SW 1271 (cell line): ENCODE measurements around the gene PHKG2.

Source experiments
- DNase-seq, 2 experiments: peaks; one replicate each; lab custom pipeline; 2025; lab: John Stamatoyannopoulos, UW

Gene PHKG2

DNA sequence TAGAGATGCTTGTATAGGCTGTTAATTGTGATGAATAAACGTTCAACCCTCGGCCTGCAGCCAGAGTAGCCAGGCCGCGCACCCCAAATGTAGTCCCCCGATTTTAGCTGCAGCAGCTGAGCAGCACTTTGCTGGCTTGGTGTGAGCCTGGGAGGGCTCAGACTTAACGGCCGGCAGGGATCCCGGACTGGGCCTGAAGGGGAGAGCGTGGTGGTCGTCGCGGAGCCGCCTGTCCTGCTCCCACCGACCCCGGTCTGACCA lies 26.8 kb downstream of the PHKG2 start:
- DNase-seq, result no peak

DNA sequence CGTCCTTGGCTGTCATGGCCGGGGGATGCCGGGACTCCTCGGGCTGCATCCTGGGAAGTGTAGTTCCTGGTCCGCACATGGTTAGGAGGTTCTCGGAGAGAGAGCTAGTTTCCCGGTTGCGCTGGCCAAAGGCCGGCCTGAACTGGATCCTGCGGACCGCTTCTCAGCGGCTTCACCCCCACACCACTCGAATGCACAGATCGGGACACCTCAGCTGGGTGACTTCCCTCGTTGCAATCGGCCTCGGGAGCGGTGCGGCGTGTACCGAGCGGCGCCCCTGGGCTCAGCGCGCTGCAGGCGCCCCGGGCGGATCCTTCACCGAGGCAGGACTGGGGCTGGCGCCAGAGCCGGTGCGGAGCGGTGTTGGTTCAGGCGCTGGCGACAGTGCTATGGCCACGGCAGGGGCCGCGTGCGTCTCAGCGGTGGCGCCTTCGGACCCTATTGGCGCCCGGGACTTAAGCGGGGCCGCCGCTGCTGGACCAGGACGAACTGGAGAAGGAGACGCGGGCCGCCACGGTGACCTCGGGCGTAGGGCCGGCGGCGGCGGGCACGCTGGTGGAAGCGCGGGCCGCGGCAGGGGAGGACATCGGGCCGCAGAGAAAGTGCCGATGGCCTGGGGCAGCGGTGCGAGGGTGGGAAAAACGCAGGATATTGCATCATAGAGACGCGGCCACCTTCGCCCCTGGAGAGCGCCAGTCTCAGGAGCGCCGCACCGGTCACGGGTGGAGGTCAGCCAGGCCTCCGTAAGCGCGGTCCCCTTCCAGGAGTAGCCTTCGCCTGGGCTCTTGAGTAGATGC lies 27.4 kb downstream of the PHKG2 start:
- peak; percentile 73 to 81 for DNase-seq

DNA sequence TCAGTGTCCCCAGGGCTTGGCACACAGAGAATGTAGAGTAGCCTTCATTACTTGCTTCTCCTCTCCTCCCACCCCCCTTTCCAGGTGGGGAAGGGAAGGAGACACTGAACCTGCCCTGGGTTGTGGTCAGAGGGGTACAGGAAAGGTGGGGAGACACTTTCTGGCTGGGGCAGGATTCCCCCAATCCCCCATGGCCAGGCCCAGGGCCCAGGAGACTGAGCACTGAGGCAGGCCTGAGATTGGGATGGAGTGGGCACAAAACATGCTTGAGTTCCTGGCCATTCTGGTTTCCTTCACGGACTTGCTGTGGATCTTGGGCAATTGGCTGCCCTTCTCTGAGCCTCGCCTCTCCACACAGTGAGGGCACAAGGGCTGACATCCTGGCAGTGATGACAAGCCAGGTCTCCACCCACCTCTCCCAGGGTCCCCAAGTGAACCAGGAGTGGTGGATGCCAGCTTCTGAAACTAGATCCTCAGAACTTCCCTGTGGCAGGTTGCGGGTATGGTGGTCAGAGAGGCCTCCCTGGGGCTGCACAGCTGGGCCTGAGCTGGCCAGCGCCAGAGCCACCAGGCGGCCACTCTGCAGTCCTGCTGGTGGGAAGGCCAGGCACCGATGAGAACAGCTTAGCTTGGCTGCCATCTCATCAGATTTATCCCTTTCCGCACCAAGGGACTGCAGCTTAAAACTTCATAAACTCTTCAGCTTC lies 29.5 kb downstream of the PHKG2 start:
- no peak for DNase-seq

DNA sequence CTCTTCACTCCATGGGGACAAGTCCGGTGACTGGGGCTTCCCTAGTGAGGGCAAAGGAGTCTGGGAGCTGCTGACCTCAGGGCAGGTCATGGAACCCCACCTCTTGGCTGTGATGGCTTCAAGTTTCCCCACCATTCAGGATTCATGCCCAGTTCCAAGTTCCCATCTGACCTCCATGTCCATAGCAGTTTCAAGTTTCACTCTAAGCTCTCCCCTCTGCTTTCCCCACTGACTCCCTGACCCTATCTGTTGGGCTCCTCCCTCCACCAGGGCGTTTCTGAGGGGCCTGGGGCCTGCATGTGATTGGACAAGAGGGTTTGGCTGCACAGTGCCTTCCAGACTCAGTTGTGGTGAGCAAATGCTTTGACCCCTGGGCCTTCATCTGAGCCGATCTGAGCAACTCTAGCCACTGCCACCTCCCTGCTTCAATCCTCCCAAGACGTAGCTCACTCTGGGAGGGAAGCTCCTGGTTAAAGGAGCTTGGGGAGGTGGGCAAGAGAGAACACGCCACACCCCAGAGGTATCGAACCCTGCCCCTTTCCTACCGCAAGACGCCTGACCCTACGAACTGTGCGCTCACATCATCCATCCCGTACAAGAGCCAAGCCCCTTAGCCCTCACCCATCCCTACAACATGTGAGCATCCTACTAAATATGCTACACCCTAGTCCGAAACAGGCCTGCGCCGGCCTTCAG lies 30.5 kb downstream of the PHKG2 start:
- DNase-seq, result no peak

DNA sequence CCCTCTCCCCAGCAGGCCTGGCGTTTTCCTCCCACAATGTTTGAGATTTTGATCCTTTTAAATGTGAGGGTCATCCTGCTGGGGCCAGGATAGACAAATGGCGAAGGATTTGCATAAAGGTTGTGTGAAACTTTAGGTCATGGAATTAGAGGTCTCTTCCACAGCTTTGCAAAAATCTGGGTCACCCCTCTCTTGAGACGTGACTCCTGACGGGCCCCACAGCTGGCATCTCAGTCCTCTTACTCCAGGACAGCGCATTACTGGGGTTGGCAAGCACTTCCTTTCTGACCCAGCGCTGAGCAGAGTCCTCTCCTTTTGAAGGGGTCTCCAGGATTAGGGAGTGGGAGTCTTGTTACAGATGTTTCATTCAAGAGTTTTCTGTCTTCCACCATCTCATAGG lies 31.4 kb downstream of the PHKG2 start:
- no peak for DNase-seq

DNA sequence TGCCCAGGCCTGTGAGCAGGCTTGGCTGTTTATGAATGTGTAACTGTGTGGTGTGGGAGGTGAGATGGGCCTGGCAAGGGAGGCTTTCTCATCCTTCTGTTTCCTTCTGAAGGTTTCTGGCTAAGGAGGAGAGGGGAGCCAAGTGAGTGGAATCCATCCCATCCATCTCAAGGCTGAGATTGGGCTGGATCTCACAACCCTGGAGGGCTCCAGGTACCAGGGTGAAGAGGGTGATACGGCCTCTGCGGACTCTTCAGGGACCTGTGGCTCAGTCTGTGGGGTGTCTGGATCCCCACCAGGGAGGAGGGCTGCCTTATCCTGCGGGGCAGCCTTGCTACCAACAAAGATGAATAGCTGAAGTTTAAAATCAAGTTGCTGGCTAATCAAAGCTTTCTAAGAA lies 31.8 kb downstream of the PHKG2 start:
- DNase-seq, result no peak

DNA sequence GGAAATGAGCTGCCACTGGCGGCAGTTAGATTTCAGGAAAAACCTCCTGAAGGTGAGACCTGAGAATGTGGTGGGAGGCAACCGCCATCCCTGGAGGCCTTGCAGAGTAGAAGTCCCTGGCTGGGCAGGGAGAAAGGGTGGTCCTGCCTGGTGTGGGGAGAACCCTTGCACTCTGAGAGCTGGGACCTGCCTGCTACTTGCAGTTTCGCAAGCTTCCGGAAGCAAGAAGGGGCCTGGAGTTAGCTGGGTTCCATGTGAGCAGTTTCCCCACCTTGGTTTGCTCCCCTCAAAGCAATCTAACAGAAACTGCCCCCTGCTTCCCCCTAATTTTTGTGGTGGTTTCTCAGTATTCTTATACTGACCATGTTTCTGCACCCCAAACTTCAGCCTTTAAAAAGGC lies 32.3 kb downstream of the PHKG2 start:
- no peak for DNase-seq

DNA sequence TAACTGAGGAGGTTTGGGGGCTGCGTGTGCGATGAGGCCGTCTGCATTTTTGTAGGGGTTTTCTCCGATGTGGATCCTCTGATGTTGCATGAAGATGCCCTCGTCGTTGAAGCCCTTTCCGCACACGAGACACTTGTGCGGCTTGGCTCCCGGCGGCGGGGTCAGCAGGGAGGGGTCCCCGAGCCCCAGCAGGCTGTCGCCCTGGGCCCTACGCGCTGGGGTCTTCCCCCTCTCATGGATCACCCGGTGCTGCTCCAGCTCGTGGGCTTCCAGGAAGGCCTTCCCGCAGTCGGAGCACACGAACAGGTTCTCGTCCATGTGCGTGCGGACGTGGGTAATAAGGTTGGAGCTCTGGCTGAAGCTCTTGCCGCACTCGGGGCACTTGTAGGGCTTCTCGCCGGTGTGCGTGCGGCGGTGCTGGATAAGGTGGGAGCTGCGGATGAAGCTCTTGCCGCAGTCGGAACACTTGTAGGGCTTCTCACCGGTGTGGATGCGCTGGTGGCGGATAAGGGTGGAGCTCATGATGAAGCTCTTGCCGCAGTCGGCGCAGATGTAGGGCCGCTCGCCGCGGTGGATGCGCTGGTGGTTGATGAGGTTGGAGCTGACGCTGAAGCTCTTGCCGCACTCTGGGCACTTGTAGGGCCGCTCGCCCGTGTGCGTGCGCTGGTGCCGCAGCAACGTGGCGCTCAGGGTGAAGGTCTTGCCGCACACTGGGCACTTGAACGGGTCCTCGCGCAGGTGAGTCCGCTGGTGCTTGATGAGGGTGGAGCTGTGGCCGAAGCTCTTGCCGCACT lies 34.5 kb downstream of the PHKG2 start:
- DNase-seq, result no peak

DNA sequence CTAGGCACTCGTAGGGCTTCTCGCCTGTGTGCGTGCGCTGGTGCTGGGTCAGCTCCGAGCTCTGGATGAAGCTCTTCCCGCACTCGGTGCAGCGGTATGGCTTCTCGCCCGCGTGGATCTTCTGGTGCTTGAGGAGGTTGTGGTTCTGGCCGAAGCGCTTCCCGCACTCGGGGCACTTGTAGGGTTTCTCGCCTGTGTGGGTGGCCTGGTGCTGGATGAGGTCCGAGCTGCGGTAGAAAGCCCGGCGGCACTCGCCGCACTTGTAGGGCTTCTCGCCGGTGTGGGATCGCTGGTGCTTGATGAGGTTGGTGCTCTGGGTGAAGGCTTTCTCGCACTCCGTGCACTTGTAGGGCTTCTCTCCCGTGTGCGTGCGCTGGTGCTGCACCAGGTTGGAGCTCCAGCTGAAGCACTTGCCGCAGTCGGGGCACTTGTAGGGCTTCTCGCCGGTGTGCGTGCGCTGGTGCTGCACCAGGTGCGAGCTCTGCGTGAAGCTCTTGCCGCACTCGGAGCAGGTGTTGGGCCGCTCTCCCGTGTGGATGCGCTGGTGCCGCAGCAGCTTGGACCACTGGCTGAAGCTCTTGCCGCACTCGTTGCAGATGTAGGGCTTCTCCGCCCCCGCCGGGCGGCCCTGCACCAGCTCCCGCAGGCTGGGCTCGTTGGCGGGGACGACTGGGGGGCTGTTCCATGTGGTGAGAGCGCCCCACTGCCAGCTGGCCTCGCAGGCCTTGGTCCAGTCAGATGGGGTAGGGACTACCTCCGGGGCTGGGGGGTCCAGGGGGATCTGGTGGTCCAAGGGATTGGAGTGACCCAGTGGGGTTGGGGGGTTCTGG lies 35.3 kb downstream of the PHKG2 start:
- DNase-seq, result no peak

DNA sequence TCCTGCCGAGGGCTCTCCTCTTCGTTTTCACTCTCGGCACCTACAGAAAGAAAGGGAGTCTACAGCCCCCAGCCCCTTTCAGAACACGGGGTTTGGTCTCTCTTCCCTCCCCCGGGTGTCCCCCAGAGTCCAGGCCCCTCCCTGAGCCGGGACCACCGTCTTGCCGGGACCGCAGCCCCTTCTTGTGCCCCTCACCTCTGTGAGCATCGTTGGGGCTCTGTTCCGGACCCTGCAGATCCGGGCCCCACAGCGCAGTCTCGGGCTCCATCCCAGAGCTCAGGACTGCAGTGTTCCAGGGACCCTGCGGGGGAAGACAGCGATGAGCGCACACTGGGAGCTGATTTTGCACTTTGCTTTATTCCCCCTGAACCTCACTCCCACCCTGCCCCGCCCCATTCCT lies 36.0 kb downstream of the PHKG2 start:
- DNase-seq, result no peak

DNA sequence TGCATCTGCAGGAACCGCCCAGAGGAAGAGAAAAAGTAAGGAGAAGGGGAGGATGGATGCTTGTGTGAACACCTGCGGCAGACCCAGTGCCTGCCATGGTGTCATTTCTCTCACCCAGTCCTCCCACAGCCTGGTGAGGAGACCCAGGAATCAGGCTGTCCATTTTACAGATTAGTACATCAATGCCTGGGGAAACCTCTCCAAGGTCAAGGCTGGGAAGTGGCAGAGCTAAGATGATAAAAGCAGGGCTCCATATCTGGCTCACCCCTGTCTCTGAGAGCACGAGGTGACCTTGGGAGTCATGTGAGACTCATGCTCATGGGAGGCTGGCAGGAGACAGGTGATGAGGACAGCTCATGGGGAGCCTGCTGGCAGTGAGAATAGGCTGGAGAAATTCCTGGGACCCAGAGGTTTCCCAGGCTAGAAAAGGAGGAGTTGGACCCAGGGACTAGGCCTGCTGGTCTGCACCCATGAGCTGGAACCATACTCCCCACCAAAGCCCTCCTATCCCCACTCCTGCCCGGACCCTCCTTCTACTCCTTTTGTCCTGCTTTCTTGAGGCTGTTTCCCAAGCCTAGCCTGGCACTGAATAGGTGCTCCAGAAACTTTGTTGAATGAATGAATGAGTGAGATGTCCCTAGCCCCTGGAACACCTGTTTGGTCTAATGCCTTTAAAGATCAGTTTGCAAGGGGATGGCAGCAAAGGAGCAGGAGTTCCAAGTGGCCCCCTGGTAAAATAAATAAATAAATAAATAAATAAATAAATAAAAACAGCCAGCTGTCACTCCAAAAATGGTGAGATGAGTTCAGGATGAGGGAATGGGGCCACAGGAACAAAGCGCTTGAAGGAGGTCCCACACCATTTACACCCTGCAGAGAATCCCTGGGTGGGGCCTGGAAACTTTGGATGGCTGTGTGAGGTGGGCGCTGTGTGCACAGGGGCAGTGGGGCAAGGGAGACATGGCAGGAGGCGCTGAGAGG lies 37.2 kb downstream of the PHKG2 start:
- no peak for DNase-seq

DNA sequence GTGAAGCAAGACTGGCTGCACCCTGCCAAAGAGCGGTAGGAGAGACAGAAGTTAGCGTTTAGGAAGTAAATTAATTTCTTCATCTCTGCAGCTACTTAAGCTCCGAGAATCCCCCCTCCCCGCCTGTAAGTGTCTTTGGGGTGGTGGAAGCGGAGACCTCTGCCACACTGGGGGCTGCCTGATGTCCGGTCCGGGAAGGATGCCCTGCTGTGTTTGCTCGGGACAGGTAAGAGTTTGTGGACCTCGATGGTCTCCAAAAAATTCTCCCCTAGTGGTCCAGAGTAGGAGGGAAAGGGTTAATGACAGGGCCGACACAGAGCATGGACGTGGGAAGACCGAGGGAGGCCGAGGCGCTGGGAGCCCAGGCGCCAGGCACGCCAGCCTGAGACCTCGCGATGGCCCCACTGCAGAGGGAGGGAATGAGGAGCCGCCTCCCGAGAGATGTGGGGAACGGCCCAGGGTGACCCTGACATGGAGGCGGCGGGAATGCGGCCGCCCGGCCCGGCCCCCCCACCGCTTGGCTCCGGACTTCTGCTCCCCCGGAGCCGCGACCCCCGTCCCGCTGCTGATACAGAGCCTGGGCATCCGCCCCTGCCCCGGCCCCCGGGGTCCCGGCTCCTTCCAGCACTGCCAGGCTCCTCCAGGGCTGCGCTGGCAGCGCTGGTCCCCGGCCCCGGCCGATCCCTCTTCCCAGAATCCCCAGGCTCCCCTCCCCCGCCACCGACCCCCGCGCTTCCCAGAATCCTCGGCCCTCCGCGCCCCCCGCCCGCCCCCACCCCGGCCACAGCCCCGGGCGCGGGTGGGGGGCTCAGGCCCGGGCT lies 38.1 kb downstream of the PHKG2 start:
- peak in 1 of 2 experiments; percentile 56 for DNase-seq

DNA sequence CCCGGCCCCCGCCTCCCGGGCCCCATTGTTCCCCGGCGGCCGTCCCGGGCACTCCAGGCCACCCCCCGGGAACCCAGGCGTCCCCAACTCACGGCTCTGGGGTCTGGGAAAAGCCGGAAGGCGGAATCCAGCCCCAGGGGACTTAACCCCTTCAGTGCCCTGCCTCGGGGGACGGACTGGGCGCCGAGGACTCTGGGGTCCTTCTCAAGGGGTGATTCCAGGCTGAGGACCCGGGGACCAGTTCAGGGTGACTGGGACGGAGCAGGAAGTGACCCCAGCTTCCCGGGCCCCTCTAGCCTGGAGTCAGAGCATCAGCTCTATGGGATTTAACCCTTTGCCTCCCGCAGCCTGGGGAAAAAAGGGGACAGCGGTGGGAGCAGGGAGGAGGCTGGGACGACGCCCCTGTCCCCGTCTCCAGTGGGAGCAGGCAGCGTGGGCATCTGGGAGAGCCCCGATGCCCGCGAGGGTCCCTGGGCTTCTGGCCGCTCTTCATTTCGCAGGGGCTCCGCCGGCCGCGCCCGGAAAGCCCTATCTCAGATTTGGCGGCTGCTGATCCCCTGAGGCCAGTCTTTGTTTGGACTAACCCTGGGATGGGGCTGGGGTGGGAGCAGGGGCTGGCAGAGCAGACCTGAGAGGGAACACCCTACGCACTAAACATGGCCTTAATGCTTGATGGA lies 38.8 kb downstream of the PHKG2 start, which contains the start of gene ZNF629:
TSS of gene ZNF629 (minus strand) at position 270 of the 677 bp plus-strand sequence. CDS start 2,723 bp downstream, outside the sequence.
- DNase-seq, result peak in 1 of 2 experiments; percentile 54

DNA sequence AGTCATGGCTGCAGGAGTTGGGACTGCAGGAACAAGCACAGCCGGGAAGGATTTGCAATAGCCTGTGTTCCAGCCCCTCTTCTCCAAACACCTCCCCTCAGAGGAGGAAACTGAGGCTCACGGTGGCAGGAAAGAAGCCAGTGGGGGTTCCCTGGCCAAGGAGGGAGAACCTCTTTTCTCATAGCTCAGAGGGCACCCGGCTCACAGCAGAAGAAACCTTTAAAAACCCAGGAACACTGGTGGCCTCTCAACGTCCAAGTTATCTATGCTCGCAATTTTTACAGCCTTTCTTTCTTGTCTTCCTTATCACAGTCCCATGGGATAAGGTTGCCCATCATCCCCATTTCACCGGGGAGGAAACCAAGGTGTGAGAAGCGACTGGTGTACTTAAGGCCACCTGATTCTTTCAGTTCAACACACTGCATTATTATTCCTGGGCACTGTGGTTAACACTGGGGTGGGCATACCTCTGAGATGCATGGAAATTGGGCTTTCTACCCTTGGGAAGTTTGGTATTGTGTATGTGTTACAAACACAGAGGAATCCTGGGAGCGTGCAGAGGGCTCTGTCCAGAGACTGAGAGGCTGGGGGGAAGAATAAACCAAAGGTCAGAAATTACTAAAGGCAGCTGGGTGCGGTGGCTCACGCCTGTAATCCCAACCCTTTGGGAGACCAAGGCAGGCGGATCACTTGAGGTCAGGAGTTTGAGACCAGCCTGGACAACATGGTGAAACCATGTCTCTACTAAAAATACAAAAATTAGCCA lies 39.6 kb downstream of the PHKG2 start:
- DNase-seq, result no peak

DNA sequence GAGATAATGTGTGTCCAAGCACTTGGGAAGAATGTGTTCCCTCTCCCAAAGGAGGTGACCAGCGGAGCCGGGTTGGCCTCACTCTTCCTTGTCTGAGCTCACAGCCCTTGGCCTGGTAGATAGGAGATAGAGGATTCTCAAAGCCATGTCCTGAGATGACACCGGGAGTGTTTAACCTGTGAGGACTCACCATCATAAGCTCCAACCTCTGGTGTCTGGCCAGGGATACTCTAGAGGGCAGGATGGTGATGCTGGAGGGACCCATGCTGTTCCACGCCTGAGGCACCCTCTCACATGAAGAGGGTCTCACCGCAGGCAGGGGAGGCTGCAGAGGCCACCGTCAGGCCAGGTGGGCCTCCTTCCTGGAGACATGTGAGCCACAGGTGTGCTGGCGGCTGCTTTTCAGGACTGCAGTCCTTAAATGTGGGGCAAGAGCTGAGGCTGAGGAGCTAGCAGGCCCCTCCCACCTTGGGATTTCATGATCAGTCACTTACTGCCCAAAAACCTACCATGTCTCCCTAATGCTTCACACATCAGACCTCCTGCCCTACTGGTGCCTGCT lies 45.4 kb downstream of the PHKG2 start:
- DNase-seq, result no peak

DNA sequence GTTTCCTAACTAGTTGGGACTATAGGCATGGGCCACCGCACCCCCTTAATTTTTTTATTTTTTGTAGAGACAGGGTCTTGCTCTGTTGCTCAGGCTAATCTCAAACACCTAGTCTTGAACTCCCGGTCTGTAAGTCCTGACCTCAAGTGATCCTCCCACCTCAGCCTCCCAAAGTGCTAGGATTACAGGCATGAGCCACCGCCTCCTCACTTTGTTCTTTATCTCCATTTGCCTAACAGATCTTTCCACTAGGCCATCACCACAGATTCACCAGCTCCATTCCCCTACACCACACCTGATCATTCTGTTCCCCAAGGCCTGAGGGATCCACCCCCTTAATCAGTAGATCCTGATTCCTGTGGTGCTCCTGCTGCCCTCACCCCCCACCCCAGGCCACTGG lies 46.4 kb downstream of the PHKG2 start:
- DNase-seq, result no peak

DNA sequence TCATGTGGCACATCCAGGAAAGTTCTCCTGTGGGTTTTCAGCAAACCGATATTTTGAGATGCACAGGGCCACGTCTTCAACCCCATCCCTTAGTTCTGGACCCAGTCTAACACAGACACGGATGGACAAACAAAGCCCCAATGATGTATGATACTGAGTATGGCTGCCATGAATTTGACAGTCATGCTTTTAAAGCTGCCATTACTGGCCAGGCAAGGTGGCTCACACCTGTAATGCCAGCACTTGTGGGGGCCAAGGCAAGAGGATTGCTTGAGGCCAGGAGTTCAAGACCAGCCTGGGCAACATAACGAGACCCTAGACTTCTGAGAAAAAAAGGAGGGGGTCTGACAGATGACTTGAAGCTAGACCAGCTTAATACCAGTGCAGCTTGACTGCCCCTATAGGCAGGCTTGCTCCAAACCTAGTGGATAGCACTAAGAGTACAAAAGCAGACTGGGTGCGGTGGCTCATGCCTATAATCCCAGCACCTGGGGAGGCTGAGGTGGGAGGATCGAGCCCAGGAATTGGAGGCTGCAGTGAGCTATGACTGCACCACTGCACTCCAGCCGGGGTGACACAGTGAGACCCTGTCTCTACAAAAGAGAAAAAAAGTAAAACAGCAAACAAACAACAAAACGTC lies 49.6 kb downstream of the PHKG2 start:
- no peak for DNase-seq
